Mononuclear cell (primary cell): ENCODE data around the gene ACMSD. TPM values are rescaled to one million over a fixed set of nuclear protein-coding genes. Genes with fewer than 3 reads are reported as not detected.
"Not testable (repeated sequence)": the region's sequence is repeated elsewhere in the genome, so short reads cannot be mapped to it uniquely, and the experiment has no call there.

Source experiments
- H3K27me3 ChIP-seq: 2 replicates; pipeline ENCODE4 v1.6.0; 2011; ENCODE audit warnings: low read length, control low read depth; ENCODE audit not compliant: insufficient read depth
- H3K4me1 ChIP-seq: 2 replicates; pipeline ENCODE4 v1.5.1; 2011; ENCODE audit warnings: mild to moderate bottlenecking, low read length, control low read depth; ENCODE audit not compliant: insufficient read depth
- H3K4me3 ChIP-seq: 2 replicates; pipeline ENCODE4 v1.5.1; 2011; ENCODE audit warnings: mild to moderate bottlenecking, low read length, moderate library complexity
- H3K9me3 ChIP-seq: 2 replicates; pipeline ENCODE4 v1.5.1; 2011; ENCODE audit warnings: low read depth, mild to moderate bottlenecking, control low read depth, low read length
- total RNA-seq: library from RNA; depleted of rRNA; stranded (reverse); fragments of >200 nt; gene quantifications from one replicate; pipeline ENCODE4 v1.2.3, GENCODE V29; 2012

ACMSD gene
- total RNA-seq, 1 donor: not detected

DNA sequence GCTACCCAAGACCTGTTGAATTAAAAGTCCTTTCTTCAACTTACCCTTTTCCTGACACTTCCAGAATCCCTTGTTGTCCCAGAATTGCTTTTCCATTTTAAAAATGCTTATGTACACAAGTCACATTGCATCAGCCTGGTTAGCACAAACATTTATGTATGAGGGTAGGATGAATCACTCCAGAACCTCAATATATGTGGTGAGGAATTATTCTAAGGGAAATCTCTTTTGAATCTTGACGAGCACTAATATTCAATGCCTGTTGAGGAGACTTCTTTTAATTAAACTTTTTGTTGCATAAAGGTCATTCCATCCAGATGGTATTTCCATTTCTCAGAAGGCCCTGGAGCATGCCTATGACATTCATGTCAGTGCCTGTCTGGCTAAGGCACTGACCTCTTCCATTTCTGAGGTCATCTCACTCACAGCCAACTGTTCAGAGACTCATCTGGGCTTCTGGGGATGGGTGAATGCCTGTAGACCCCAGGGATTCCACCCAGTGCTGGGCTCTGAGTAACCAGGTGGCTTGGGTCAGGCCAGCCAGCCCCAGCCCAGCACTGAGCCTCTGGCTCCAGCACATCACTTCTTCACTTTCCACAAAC lies 28.2 kb downstream of the ACMSD start:
- Histone ChIP-seq H3K27me3 (no peaks in the 10 kb centered on the region), H3K9me3 (no peaks in the 10 kb centered on the region), H3K4me1 (no peaks in the 10 kb centered on the region), H3K4me3 (no peak overlapping the region)

DNA sequence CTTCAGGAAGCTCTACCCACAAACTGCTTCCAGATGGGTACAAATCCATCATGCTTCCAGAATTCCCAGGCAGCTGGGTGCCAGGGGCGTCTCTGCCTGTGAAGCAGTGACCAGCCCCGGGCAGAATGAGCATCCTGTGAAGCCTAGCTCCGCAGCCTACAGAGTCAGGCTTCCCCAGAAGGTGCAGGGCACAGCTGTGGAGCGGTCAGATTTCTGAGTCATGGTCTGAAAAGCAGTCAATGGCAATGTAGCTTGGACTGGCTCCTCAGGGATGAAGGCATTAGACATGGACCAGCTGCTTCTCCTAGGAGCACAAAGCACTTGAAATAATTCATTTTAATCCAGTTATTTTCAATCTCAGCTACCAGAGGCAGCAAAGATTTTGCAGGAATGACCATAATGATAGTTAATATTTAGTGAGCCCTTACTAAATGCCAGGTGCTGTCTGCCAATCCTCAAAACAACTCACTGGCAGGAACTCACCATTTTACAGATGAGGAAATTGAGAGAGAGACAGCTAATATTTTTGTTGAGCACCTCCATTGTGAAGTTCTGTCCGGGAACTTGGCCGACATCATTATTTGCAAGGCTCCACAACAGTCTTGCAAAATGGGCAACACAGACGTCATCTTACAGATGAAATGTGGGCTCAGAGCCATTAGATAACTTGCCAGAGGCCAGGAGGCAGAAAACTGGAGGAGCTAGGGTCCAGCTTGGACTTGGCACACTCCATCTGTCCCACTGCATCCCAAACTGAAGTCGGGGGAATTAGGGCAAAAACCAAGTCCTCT lies 31.7 kb downstream of the ACMSD start:
- Histone ChIP-seq H3K4me3 (no peak overlapping the region), H3K9me3 (no peaks in the 10 kb centered on the region), H3K27me3 (no peaks in the 10 kb centered on the region), H3K4me1 (no peaks in the 10 kb centered on the region)

DNA sequence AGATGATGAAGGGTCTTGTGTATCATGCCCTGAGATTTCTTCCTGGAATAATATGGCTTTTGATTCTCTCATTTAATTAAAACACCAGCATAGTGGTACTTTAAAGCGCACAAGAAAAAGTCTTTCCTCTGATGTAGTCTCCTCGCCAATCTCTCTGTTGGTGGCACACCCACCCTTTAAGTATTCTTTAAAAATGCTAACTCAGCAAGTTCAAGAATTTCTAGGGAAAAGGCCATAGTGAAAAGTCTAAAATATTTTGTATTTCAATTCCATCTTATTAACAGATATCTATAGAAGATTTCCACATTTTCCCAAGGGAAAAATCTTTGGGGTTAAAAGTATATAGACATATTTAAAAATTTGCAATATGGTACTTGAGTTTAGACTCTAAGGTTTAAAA lies 34.7 kb downstream of the ACMSD start:
- Histone ChIP-seq H3K9me3 (no peaks in the 10 kb centered on the region), H3K4me1 (no peaks in the 10 kb centered on the region), H3K27me3 (no peaks in the 10 kb centered on the region), H3K4me3 (no peak overlapping the region)

DNA sequence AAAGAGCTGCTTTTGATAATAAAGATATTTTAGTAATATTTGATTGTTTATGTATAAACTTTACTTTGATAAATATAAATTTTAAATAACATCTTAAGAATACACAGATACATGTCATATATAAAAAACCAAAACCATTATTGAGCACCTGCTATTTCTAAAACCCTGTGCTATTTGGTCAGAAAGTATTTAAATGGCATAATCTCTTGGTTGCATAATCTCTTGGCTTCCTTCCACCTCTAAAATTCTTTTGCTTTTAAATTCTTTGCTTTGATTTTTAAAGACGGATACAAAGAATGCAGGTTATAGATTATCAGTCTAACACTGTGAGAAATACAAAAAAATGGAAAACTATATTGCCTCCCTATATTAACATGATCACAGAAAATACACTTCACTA lies 36.9 kb downstream of the ACMSD start:
- Histone ChIP-seq H3K4me3 (no peak overlapping the region), H3K9me3 (no peaks in the 10 kb centered on the region), H3K4me1 (no peaks in the 10 kb centered on the region), H3K27me3 (no peaks in the 10 kb centered on the region)

DNA sequence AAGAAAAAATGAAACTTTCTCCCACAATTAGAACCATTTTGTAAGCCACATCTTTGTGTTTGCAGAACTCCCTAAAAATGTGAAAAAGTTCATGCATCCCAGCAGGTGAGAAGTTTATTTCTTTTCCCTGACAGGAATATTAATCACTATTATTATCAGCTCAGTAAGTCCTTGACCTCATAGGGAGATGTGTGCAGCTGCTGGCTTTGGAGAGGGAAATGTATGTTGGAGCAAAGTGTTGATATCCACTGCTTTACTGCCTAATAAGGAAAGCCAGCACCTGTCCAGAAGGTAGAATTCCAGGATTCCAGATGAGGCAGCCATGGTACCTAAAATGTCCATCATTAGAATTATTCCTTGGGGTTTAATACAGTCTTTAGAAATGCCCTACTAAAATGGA lies 44.4 kb downstream of the ACMSD start:
- H3K4me1 ChIP-seq: no peaks in the 10 kb centered on the region
- H3K27me3 ChIP-seq: no peaks in the 10 kb centered on the region
- no peaks in the 10 kb centered on the region for H3K9me3 ChIP-seq
- H3K4me3 ChIP-seq: no peak overlapping the region

DNA sequence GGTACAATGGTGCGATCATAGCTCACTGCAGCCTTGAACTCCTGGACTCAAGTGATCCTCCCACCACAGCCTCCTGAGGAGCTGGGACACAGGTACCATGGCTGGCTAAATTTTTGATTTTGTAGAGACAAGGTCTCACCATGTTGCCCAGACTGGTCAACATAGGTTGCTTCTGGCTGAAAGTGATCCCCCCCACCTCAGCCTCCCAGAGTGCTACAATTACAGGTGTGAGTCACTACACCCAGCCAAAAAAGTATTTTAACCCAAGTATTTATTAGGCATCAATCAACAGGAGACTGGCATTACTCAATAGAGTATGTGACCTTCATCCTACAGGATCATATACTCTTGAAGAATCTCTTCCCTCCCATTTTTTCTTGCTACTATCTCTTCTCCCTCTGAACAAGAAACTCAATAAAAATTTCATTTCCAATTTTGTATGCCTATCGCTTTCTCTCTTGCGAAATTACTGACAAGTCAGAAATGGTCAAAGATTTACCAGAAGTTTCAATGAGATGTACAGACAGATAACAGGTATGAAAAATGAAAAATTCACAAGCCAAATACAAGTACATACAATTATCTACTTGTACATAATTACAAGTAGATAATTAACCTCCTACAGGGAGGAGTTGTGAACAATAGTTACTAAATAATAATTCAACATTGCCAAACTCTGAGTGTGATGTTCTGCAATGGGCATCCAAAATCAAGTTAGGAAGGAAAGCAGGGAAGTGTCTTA lies 45.3 kb downstream of the ACMSD start:
- Histone ChIP-seq H3K9me3 (no peaks in the 10 kb centered on the region), H3K4me3 (no peak overlapping the region), H3K27me3 (no peaks in the 10 kb centered on the region), H3K4me1 (no peaks in the 10 kb centered on the region)

GRCh38 chr2:134884435-134884834 lies 46.0 kb downstream of the ACMSD start:
- Histone ChIP-seq H3K4me3 (no peak overlapping the region), H3K27me3 (no peaks in the 10 kb centered on the region), H3K4me1 (no peaks in the 10 kb centered on the region), H3K9me3 (no peaks in the 10 kb centered on the region)

GRCh38 chr2:134892282-134893035 lies 54.0 kb downstream of the ACMSD start:
- Histone ChIP-seq H3K27me3 (no peaks in the 10 kb centered on the region), H3K4me1 (no peaks in the 10 kb centered on the region), H3K9me3 (no peaks in the 10 kb centered on the region), H3K4me3 (no peak overlapping the region)

GRCh38 chr2:134897932-134898331 lies 59.5 kb downstream of the ACMSD start:
- no peaks in the 10 kb centered on the region for H3K9me3 ChIP-seq
- no peak overlapping the region for H3K4me3 ChIP-seq
- H3K27me3 ChIP-seq: no peaks in the 10 kb centered on the region
- H3K4me1 ChIP-seq: no peaks in the 10 kb centered on the region

GRCh38 chr2:134899204-134899603 lies 60.8 kb downstream of the ACMSD start:
- H3K27me3 ChIP-seq: no peaks in the 10 kb centered on the region
- H3K4me3 ChIP-seq: no peak overlapping the region
- H3K4me1 ChIP-seq: no peaks in the 10 kb centered on the region
- H3K9me3 ChIP-seq: no peaks in the 10 kb centered on the region

DNA sequence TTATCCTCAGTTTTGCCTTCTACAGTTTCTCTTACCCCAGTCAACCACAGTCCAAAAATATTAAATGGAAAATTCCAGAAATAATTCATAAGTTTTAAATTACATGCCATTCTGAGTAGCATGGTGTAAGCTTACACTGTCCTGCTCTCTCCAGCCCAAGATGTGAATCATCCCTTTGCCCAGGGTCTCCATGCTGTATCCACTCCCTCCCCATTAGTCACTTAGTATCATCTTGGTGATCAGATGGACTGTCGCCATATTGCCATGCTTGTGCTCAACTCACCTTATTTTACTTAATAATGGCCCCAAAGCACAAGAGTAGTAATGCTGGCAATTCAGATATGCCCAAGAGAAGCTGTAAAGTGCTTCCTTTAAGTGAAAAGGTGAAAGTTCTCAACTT lies 61.7 kb downstream of the ACMSD start:
- Histone ChIP-seq H3K9me3 (no peaks in the 10 kb centered on the region), H3K4me1 (no peaks in the 10 kb centered on the region), H3K4me3 (no peak overlapping the region), H3K27me3 (no peaks in the 10 kb centered on the region)

DNA sequence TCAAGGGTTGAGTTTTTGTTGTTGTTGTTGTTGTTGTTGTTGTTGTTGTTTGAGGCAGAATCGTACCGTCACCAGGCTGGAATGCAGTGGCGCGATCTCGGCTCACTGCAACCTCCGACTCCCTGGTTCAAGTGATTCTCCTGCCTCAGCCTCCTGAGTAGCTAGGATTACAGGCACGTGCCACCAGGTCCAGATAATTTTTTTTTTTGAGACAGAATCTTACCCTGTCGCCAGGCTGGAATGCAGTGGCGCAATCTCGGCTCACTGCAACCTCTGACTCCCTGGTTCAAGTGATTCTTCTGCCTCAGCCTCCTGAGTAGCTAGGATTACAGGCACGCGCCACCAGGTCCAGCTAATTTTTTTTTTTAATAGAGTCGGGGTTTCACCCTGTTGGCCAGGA lies 65.3 kb downstream of the ACMSD start:
- not testable (repeated sequence) for H3K4me3 ChIP-seq

GRCh38 chr2:134905168-134905567 lies 66.8 kb downstream of the ACMSD start:
- H3K4me3 ChIP-seq: no peak overlapping the region
- no peaks in the 10 kb centered on the region for H3K27me3 ChIP-seq
- H3K4me1 ChIP-seq: no peaks in the 10 kb centered on the region
- no peaks in the 10 kb centered on the region for H3K9me3 ChIP-seq

More for the DNA sequence above, 65.3 kb downstream of the ACMSD start:
- not testable (repeated sequence) for H3K4me1 ChIP-seq, H3K27me3 ChIP-seq, H3K9me3 ChIP-seq

DNA sequence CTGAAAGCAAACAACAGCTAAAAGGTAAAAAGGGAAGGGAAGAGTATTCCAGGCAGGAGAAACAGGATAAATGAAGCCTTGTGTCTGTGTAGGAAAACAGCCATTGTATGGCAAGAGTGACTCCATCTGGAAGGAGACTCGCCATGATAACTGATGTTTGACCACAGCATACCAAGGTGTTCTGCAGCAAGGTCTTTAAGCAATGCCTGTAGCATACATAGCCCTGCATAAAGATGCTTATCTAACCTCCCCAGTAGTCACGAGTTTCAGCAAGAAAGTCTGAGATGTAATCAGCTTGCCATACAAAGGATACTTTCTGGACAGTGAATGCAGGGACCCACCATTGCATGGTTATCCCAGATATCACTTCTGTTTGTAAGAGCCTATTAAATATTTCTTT lies 68.3 kb downstream of the ACMSD start:
- Histone ChIP-seq H3K4me3 (no peak overlapping the region), H3K9me3 (no peaks in the 10 kb centered on the region), H3K27me3 (no peaks in the 10 kb centered on the region), H3K4me1 (no peaks in the 10 kb centered on the region)
